ENCODE measurements around the gene RNPC3. TPM values are rescaled to one million over a fixed set of nuclear protein-coding genes. Genes with fewer than 3 reads are reported as not detected.
"Not testable (repeated sequence)": the region's sequence is repeated elsewhere in the genome, so short reads cannot be mapped to it uniquely, and the experiment has no call there.

Gene RNPC3
- total RNA-seq, 1 experiment from 2014 or later: 25.7 TPM

GRCh38 chr1:103541431-103541830 is 15.9 kb downstream of the RNPC3 start:
- in situ Hi-C loops (cut with HindIII; ENCODE audit: low sequenced_read_pairs): no loop called here

GRCh38 chr1:103546496-103546895 is 21.0 kb downstream of the RNPC3 start:
- in situ Hi-C loops (cut with HindIII; ENCODE audit: low sequenced_read_pairs): no loop called here
- no peak for DNase-seq (ENCODE audit: low spot score)

More at GRCh38 chr1:103541431-103541830, 15.9 kb downstream of the RNPC3 start:
- no peak for DNase-seq (ENCODE audit: low spot score)

- DNase-seq (ENCODE audit: low spot score): no peak
These were observed 22.3 kb downstream of the RNPC3 start for GRCh38 chr1:103547840-103548239.

GRCh38 chr1:103560427-103560826 is 34.9 kb downstream of the RNPC3 start:
- in situ Hi-C loops (cut with HindIII; ENCODE audit: low sequenced_read_pairs): no loop called here

More at GRCh38 chr1:103547840-103548239, 22.3 kb downstream of the RNPC3 start:
- in situ Hi-C loops (cut with HindIII; ENCODE audit: low sequenced_read_pairs): no loop called here

GRCh38 chr1:103561124-103561523 is 35.6 kb downstream of the RNPC3 start:
- DNase-seq (ENCODE audit: low spot score); in situ Hi-C loops (cut with HindIII; ENCODE audit: low sequenced_read_pairs): not testable (repeated sequence)

More at GRCh38 chr1:103560427-103560826, 34.9 kb downstream of the RNPC3 start:
- DNase-seq (ENCODE audit: low spot score): no peak

- no peak for DNase-seq (ENCODE audit: low spot score)
- in situ Hi-C loops (cut with HindIII; ENCODE audit: low sequenced_read_pairs): no loop called here
These were observed 36.3 kb downstream of the RNPC3 start for GRCh38 chr1:103561643-103562395.

GRCh38 chr1:103563056-103563455 is 37.6 kb downstream of the RNPC3 start:
- no peak for DNase-seq (ENCODE audit: low spot score)
- in situ Hi-C loops (cut with HindIII; ENCODE audit: low sequenced_read_pairs): no loop called here

- no peak for DNase-seq (ENCODE audit: low spot score)
- in situ Hi-C loops (cut with HindIII; ENCODE audit: low sequenced_read_pairs): no loop called here
These were observed 44.0 kb downstream of the RNPC3 start for GRCh38 chr1:103569493-103569892.

- in situ Hi-C loops (cut with HindIII; ENCODE audit: low sequenced_read_pairs); DNase-seq (ENCODE audit: low spot score): not testable (repeated sequence)
These were observed 45.8 kb downstream of the RNPC3 start, which contains the start of gene AMY2B for GRCh38 chr1:103571289-103571688. Gene AMY2B, plus strand, starts transcription at chr1:103571589. Its CDS starts 14 bp downstream, at chr1:103571603.

- no peak for DNase-seq (ENCODE audit: low spot score)
- in situ Hi-C loops (cut with HindIII; ENCODE audit: low sequenced_read_pairs): no loop called here
These were observed 50.6 kb downstream of the RNPC3 start for GRCh38 chr1:103576065-103576464.

GRCh38 chr1:103576784-103577183 is 51.3 kb downstream of the RNPC3 start:
- in situ Hi-C loops (cut with HindIII; ENCODE audit: low sequenced_read_pairs); DNase-seq (ENCODE audit: low spot score): not testable (repeated sequence)

- no peak for DNase-seq (ENCODE audit: low spot score)
- in situ Hi-C loops (cut with HindIII; ENCODE audit: low sequenced_read_pairs): no loop called here
These were observed 57.0 kb downstream of the RNPC3 start for GRCh38 chr1:103582464-103582863.

- in situ Hi-C loops (cut with HindIII; ENCODE audit: low sequenced_read_pairs): no loop called here
- DNase-seq (ENCODE audit: low spot score): no peak
These were observed 58.4 kb downstream of the RNPC3 start for GRCh38 chr1:103583887-103584286.

- in situ Hi-C loops (cut with HindIII; ENCODE audit: low sequenced_read_pairs): no loop called here
- DNase-seq (ENCODE audit: low spot score): no peak
These were observed 59.0 kb downstream of the RNPC3 start for GRCh38 chr1:103584537-103584936.

- DNase-seq (ENCODE audit: low spot score); in situ Hi-C loops (cut with HindIII; ENCODE audit: low sequenced_read_pairs): not testable (repeated sequence)
These were observed 77.2 kb downstream of the RNPC3 start for GRCh38 chr1:103602740-103603139.

Other genes with a start within 250 kb of the RNPC3 start
- 0.95 TPM in 1 of 2 replicates, not detected in the other for gene AMY2B, start 45.9 kb downstream of the RNPC3 start, total RNA-seq (2014; rRNA removed; shearing (Covaris generic))
- not detected in 2 replicates for gene AMY2A, start 91.7 kb downstream of the RNPC3 start, total RNA-seq (2014; rRNA removed; shearing (Covaris generic))
- gene AMY1A, start 130.1 kb downstream of the RNPC3 start, total RNA-seq (2014; rRNA removed; shearing (Covaris generic)): not detected in 2 replicates
- not detected in 2 replicates for gene AMY1B, start 170.5 kb downstream of the RNPC3 start, total RNA-seq (2014; rRNA removed; shearing (Covaris generic))
- gene AMY1C, start 224.2 kb downstream of the RNPC3 start, total RNA-seq (2014; rRNA removed; shearing (Covaris generic)): not detected in 2 replicates

Data from G401 (cell line).